NCI-H1092 (cell line): ENCODE measurements around the gene APOM.

Source experiments
- DNase-seq: peaks from one replicate; lab custom pipeline; 2025; lab: John Stamatoyannopoulos, UW

Gene APOM

DNA sequence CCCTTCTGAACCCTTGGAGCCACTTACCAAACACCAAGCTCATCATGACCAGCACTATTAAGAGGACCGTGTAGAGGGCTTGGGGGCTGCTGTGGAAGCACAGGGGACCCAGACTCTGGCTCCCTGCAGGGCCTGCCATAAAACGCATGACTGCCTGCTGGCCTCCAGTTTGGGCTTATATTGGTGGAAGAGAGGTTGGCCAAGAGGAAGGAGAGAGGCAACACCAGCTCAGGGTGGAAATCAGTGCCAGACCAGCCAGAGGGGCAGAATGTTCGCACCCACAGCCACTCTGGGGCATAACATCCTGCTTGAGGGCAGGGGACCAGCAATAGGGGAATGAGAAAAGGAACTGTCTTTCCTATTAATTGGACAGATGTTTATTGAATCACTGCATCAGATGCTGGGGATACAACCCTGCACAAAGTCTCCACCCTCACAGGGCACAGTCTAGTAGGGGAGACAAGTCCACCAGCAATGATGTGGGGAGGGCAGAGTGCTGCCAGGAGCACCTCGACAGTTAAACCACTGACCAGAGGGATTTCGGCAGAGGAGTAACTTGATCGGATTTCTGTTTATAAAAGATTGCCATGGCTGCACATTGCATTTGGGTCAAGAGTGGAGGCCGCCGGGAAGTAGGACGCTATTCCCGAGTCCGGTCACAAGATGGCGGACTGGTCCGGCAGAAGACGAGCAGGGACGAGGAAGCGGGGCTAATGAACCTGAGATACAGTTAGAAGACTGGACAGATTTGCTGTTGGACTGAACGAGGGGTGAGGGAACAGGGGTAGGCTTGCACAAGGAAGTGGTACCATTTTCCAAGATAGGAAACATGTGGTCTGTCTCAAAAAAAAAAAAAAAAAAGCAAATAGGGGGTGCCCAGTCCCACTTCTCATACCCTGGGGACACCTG lies 24.8 kb downstream of the APOM start, which contains the start of gene LY6G5C:
LY6G5C (minus strand) TSS at position 842 of the 909 bp plus-strand sequence; CDS start at position 148, 694 bp downstream.
- peak; percentile 35 for DNase-seq

DNA sequence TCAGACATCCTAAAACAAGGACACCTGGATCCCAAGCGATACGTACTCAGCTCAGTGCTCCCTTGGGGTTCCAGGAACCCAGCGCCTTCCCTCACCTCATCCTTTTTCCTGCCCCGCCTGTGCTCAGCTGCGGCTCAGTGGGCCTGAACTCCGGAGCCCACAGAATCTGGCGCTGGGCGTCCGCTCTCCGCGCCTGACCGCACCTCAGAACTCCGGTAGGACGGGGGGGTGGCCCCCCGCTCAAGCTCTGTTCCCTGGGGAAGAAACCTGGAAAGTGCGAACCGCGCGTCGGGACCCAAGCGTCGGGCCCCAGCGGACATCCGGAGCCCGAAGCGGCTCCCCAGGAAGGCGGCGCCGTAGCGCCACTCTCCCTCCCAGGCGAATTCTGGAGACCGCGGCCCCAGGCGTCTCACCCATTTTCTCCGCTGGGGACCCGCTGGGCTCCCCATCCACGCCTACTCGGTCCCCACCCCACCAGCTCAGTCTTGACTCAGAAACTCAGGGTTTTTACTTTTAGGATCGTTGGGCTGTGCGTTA lies 25.5 kb downstream of the APOM start:
- DNase-seq, result peak; percentile 3

DNA sequence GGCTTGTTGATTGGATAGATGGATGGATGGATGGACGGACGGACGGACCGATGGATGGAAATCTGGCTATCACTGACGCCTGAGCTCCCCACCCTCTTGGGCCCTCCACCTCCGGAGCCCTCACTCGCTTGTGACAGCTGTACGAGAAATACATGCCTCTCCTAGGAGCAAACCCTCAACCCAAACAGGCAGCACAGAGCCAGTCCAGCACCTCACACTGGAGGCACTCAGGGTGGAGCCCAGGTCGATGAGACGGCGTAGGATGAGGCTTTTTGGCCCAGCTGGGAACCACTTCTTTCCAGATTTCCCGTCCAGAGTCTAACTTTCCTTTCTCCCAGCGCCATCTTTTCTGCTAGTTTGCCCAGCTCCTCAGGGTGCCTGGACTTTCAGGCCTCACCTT lies 27.9 kb downstream of the APOM start:
- DNase-seq, result no peak

DNA sequence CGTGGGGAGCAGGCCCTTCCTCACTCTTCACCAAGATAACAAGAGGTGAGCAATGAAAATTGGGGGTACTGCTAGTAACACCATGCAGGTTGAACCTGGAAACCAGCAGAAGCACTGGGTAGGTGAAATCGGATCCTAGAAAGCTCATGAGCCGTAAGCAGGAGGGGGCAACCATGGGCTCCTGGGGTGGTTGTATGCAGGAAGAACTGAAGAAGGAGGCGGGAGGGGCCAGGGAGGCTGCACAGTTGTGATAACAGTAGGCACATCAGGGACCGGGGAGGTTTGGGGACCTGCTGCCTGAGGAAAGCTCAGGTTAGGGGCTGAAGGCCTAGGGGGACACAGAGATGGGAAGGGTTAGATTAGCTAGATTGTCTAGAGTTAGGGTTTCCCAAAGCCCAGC lies 30.8 kb downstream of the APOM start:
- no peak for DNase-seq

DNA sequence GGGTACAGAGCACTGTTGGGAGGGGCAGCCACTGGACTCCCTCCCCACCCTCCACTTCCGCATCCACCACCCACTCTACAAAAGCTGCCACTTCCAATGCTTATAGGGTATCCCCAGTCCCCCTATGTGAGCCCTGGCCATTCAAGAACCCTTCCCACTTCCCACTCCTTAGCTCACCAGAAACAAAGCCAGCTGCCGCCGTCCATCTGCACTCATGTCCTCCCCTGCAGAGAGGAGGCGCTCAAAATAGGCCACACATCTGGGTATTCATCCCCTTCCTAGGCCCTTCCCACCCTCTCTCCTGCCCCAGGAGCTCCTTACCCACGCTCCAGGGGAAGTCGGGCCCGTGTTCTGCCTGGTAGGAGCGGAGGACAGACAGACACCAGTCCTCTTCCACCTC lies 31.6 kb downstream of the APOM start:
- DNase-seq, result no peak

DNA sequence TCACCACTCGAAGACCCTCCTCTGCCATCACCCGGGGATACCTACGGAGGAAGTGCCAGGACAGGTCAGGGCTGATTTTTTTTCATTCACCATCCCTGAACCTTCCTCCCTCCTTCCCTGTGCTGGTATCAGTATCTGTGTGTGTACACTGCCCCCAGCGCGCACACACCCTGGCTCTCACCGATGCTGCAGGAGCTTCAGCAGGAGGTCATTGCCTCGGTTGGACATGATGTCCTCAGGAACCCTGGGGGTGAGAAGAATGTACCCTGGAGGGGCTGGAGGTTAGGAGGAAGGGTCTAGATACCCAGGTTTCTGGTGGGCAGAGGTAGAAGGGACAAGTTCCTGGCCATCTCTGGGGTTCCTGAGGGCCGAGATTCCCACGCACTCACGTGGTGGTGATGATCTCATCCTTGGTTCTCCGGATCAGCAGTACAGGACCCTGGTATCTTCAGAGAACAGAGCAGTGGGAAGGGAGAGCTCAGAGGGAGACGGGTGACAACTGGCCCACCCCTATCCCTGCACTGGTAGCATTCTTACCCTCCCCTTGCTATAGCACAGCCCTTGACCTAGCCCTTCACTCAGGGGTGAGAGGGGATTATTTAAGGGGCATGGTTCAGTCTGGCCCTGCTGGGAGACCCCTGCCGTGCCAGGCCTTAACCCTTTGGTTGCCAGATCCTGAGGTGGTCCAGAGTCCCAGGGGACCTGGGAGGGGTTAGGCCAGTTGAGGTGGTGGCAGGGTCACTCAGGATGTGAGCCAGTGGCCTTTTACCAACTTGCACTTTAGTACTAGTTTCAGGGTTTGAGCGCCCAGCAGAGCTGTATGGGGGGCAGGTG lies 32.4 kb downstream of the APOM start:
- DNase-seq, result no peak

DNA sequence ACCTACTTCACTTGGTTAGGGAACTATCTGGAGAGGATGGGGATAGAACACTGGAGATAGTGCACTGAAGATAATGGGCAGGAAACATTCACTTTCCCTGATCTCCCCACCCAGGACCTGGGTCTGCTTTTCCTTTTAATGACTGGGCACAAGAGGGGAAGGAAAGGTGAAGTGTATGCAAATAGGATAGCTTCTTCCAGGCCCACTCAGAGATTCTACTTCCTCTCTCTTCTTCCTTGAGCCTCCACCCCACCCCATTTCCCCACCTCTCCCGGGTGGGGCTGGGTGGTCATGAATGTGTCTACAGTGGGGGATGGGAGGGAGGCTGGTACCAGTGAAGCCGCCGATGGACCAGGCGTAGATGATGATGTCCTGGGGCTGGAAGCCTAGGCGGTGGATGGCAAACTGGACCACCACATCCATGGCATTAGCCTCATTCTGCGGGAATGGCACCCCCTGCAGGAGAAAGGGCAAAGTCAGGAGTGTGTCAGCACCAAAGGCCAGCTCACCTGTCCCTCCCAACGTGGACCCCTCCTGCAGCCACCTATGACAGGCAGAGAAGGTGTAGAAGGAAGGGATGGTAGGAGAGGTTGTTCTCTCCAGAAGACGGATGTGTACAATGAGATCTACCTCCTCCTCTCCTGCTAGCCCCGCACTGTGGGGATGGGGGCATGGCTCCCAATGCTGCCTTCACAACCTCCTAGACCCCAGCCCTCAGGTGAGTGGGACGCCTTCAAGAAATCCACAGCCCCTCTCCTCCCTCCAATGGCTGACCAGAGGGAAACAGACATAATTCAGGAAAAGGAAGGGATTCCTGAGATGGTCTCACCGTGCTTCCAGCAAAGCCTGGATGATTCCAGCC lies 33.8 kb downstream of the APOM start:
- no peak for DNase-seq

DNA sequence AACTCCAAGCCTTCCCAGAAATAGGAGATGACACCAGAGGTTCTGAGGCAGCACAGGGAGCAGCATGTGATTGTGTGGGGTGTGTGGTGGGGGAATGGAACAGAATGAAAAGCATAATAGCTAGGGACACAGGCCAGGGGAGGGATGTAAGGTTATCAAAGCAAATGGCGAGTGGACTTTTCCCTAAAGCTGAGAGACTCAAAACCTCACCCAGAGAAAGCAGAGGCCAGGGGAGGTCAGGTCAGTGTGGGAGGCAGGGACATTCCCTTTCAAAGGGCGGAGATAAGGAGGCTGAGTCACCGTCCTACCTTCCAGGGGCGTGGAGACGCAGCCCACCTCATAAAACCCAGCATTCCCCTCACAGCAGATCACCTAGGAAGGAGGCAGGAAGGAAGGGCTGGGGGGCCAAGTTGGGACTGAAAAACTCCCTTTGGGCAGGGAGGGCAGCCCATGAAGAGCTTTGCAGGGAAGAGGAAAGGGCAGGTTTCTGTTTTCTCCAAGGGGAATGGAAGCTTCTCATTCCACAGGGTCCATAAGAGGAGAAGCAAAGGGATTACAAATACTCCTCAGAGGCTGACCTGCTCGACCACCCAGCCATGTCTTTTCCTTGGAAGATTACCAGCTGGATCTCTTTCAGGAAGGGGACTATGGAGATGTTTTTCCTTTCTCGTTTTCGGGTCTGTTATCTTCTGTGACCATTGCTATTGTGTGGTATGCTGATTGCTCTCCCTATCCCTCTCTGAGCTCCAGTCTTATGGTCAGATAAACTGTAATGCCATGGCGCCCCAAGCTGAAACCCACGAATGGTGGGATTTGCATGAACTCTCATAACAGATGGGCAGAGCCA lies 34.8 kb downstream of the APOM start:
- DNase-seq, result no peak

DNA sequence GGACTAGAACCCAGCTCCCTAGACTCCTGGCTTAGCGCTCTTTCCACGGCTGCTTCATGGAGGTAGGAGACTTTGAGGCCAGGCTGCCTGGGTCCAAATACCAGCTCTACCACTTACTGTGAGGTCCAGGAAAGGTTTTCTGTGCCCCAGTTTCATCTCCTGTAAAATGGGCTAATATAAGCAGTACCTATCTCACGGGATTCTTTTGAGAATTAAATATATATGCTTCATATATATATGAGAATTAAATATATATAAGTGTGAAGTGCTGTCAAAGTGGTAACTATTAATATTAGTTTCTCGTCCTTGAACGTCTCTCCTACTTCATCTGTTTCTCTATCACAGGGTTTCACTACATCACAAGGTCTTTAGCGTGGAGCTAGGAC lies 35.4 kb downstream of the APOM start:
- no peak for DNase-seq

DNA sequence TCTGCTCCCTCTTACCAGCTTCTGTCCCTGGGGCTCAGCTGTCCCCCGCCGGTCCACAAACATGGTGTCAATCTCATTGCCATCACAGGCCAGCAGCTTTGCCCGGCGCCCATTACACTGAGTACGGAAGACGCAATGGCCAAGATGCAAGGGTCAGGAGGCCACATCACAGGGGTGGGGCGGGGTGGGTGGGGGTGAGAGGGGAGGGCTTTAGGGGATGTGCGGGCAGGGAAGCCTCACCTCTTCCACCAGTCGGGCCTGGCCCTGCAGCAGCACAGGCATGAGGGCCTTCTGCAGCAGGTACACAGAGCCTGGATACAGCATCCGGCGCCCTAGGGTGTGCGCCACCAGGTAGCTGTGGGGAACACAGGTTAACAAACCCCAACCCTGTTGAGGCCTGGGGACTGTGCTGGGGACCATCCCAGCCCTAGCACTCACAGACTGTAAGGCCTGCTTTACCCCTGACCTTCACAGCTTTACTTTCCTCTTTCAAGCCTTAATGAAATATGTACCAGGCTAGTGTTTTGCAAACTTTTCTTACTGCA lies 35.9 kb downstream of the APOM start:
- DNase-seq, result no peak

DNA sequence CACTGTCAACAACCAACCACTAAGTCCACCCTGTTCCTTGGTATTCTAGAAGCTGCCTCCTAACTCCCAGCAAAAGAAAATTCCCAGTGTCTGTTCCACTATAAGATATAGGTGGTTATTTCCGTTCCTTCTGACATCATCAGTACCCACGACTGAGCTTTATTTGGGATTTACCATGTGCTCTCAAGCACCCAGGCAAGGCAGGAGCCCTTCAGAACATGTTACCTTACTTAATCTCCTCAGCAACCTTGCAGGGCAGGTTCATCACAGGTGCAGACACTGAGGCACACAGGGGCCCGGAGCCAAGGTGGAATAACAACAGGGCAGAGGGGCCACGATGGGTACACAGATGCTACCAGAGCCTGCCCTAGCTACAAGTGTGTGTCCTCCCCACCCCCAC lies 36.7 kb downstream of the APOM start:
- no peak for DNase-seq

DNA sequence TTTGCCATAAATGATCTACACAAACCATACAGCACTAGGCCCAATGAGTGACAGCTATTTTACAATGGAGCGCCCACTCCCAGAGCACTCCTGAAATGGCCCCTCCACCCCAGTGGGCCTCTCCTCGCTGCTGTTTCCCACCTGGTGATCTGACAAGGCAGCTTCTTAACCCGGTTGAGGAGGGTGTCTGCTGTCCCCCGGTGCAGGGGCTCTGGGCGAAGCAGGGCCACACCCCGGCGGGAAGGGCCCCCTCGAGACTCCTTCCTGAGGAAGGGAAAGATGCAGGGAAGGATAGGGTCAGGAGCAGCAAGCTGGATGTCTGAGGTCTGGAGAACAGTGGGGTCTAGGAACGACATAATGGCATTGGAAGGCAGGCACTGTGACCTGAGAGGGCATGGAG lies 37.2 kb downstream of the APOM start:
- no peak for DNase-seq

DNA sequence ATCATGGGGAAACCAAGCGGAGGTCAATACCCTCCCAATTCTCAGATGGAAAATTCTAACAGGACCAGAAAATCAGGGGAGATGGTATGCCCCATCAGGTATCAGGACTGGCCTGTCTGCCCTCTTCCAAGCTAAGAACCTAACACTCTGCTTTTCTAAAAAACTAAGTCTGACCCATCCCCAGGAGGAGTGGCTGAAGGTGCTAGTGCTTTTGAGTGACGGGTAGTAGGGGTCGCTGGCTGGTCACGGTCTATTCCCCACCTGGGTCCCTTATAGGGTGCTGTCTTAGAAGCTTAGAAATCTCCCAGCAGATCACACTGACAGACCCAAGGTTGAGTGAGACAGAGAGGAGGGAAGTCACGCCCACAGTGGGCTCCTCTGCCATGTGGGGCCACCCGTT lies 37.8 kb downstream of the APOM start:
- DNase-seq, result no peak

DNA sequence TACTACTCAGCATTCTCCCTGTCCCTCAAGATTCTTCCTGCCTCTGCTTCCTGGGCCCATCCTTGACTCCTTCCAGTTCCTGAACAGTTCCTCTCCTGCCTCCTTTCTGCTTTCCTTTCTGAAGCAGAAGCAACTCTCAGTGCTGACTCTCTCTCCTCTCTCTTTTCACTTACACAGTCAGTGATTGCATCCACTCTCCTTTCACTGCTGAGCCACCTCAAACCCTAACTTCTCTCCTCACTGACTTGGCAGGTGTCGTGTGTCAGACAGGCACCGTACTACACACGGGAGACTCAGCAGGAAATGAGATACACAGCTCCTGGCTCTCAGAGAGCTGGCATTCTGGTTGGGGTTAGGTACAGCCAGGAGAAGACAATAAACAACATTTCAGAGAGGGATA lies 41.9 kb downstream of the APOM start:
- no peak for DNase-seq

DNA sequence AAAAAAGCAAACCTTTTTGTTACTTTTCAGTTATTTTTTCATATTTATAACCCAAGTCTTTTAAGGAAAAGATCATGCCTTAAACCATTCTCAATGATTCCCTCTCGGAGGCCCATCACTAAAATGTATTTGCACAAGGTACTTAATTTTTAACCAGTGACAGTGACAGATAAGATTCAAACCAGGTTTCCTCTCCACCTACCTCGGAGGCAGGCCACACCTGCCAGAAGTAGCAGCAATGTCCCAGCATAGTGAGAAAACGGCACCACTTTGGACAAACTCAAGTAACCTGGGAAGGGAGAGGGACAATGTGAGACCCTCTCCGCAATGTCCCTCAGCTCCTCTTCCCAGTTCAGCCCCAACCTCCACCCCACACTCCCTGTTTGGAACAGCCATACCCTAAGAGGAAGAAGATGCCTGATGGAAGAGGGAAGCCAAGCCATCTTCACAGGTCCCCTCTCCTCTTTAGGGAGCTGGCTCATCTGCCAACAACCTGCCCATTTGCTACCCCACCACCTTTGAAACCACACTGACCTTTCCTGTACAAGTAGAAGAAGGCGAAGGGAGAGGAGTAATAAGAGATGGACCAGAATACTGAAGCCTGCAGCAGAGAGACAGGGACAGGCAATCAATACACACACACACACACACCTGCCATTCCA lies 45.2 kb downstream of the APOM start:
- DNase-seq, result no peak

DNA sequence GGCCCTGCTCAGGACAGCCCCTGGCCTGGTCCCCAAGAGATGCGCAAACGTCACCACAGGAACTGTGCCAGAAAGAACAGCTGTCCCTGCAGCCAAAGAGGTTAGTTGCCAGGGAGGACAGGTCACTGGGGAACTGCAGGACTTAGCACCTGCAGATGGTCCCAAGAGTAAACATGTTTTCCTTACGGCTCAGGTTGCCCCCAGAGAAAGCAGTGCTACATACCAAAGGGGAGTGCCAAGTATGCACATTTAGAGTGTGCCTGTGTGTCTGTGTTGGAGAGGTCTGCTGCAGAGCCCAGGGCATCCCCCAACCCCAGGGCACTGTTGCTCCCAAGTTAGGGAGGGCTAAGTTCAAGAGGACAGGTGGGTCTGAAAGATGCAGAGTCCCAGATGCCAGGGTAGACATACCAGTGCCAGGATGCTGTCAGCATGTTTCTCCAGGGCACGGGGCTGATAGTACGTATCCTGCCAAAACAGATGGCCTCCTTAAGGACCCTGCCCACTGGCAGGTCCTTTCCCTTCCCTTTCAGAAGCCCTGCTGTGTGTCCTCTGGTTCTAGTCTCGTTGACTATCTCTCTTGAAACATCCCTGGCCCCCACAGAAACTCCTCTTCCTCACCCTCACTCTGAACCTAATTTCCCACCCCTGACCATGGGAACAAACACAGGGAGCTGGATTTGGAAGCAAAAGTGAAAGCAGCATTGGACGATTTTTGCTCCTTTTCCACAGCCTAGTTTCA lies 46.1 kb downstream of the APOM start:
- peak; percentile 12 for DNase-seq

DNA sequence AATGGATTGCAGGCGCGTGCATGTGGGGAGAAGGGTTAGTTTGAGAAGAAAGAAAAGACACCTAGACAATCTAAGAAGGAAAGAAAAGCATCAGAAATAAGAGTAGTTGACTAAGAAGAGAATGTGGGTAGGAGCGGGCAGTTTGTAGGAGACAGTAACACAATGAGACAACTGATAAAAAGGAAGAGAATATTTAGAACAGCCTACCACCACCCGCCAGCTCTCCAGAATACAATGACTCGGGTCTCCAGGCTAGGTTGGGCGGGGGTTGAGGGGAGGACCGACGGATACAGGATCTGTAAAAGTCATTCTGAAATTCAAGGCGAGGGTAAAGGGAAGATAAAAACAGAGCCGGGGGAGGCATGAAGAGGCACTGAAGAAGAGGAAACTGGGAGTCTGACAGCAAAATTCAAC lies 46.7 kb downstream of the APOM start:
- no peak for DNase-seq

DNA sequence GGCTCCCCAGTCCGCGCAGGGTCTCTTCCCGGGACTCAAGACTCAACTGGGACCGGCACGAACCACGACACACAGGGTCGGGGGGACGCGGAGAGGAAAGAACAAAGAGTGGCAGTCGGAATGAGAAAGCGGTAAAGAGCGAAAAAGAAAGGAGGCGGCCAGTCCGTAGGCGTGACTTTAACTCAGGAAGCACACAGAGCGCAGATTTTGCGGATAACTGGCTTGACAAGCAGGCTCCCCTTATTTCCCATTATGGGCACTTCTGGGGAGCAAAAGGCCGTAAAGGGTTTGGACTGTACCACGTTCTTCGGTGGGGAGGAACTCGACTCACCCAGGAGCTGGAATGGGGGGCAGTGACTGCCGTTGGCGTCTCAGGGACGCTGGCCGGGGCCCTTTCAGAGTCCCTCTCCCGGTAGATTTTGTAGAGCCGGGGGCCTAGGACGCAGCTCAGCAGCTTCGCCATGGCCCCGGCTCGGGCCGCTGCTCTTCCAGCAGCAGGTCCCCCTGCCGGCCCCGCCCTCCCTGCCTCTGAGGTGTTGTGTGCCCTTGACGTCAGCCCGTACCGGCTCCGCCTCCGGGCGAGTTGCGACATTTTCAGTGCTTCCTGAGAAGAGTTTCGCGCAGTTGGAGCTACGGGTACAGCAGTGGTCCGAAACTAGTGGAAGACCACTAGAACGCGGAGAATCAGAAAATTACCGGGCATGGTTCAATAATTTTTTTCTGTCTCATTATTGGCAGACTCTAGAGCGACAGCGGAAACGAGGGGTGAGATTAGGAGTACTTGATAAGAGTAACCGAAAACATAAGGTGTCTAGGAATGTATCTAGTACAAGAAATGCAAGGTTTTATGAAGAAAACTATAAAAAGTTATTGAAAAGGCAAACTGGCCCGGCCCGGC lies 47.4 kb downstream of the APOM start, which contains the start of gene ABHD16A:
ABHD16A (minus strand) TSS at position 506 of the 898 bp plus-strand sequence; CDS start at position 463, 43 bp downstream.
- DNase-seq, result peak; percentile 88
